K562 (cell line): ENCODE data around the gene HELLS. TPM values are rescaled to one million over a fixed set of nuclear protein-coding genes. Genes with fewer than 3 reads are reported as not detected.
"Not testable (repeated sequence)": the region's sequence is repeated elsewhere in the genome, so short reads cannot be mapped to it uniquely, and the experiment has no call there.

Experiments used
- ATAC-seq: fragments of 200-7000 bp; cut with Tn5 transposase; 3 replicates; pipeline ENCODE4 v1.9.1; 2020; ENCODE audit warnings: moderate library complexity
- BruUV-seq: library from RNA; stranded (reverse); fragments of 400-500 nt; replicated peaks from 2 replicates; lab custom pipeline; 2021; lab: Mats Ljungman, UMichigan
- CTCF ChIA-PET: fragments of 300-600 bp; formaldehyde crosslinking; extraction: SDS; loops from one replicate; lab custom pipeline; 2021; ENCODE audit warnings: low intra/inter-chr PET ratio; lab: Yijun Ruan, JAX
- POLR2A ChIA-PET: fragments of 300-600, 350-650 bp; sonication (Branson Sonifier 250); formaldehyde crosslinking; extraction: SDS; loops from one replicate; lab custom pipeline; 2021; ENCODE audit warnings: antibody characterized with exemption, inconsistent platforms; lab: Yijun Ruan, JAX
- DNase-seq, 4 experiments: peaks; one replicate each; pipeline versions ENCODE4 v3.0.0 to v3.0.0-alpha.2; 2011 to 2018; ENCODE audit warnings: low spot score in 3 of 4, mixed read lengths in 3 of 4; ENCODE audit errors: extremely low read depth in 1 of 4
- FAIRE-seq: peaks from 2 replicates; lab custom pipeline; 2011; peaks lifted over from hg19 to GRCh38; lab: Jason Lieb, UNC
- H2AFZ ChIP-seq: 2 replicates; pipeline ENCODE4 v1.6.0; 2011; ENCODE audit warnings: low read depth, low read length, control low read depth, inconsistent platforms
- H3K27ac ChIP-seq: fragments of 200-600 bp; 3 replicates; pipeline ENCODE4 v1.8.0; 2011; ENCODE audit warnings: low read depth, mild to moderate bottlenecking, control low read depth, inconsistent platforms, low read length, moderate library complexity, mixed read lengths; ENCODE audit errors: extremely low read depth
- H3K27me3 ChIP-seq, 2 experiments: fragments of 300-600 bp in 1 of 2; 2 replicates in 1 of 2; 3 replicates in 1 of 2; pipeline versions ENCODE4 v1.6.0 to v1.8.0; 2011; ENCODE audit warnings: inconsistent platforms in 2 of 2, low read length in 2 of 2, mild to moderate bottlenecking in 1 of 2, mixed read lengths in 1 of 2, moderate library complexity in 1 of 2; ENCODE audit not compliant: control insufficient read depth in 2 of 2, insufficient read depth in 2 of 2
- H3K36me3 ChIP-seq: fragments of 300-600 bp; 3 replicates; pipeline ENCODE4 v1.8.0; 2011; ENCODE audit warnings: mild to moderate bottlenecking, low read length, inconsistent platforms; ENCODE audit not compliant: control insufficient read depth, insufficient read depth
- H3K4me1 ChIP-seq, 2 experiments: fragments of 200-600 bp in 1 of 2; replicated peaks in 1 of 2; 2 replicates in 1 of 2; 3 replicates in 1 of 2; pipeline versions ENCODE4 v1.5.1 to v1.8.0; 2011; ENCODE audit warnings: inconsistent platforms in 2 of 2, low read length in 2 of 2, mild to moderate bottlenecking in 1 of 2, mixed read lengths in 1 of 2, moderate library complexity in 1 of 2; ENCODE audit not compliant: control insufficient read depth in 2 of 2, insufficient read depth in 2 of 2
- H3K4me2 ChIP-seq: 2 replicates; pipeline ENCODE4 v1.6.1; 2011; ENCODE audit warnings: low read length, control low read depth, inconsistent platforms, mixed read lengths; ENCODE audit not compliant: insufficient read depth
- H3K4me3 ChIP-seq: fragments of 200-600 bp; sonication (generic), shearing (Covaris generic); 2 replicates; pipeline ENCODE4 v1.5.1; 2016; ENCODE audit warnings: control low read depth, inconsistent platforms
- H3K79me2 ChIP-seq: fragments of 200-600 bp; 3 replicates; pipeline ENCODE4 v1.8.0; 2011; ENCODE audit warnings: low read length, inconsistent platforms; ENCODE audit not compliant: control insufficient read depth, insufficient read depth
- H3K9ac ChIP-seq, 2 experiments: 2 replicates each; pipeline versions ENCODE4 v1.6.0 to v1.6.1; 2011; ENCODE audit warnings: low read depth in 2 of 2, low read length in 2 of 2, control low read depth in 1 of 2, inconsistent platforms in 1 of 2, mild to moderate bottlenecking in 1 of 2, mixed read lengths in 1 of 2; ENCODE audit not compliant: insufficient read depth in 1 of 2
- H3K9me1 ChIP-seq: one replicate; pipeline ENCODE4 v1.6.0; 2011; ENCODE audit warnings: inconsistent platforms, mild to moderate bottlenecking, low read length, moderate library complexity; ENCODE audit not compliant: control insufficient read depth, insufficient read depth
- H3K9me3 ChIP-seq: replicated peaks from 2 replicates; pipeline ENCODE4 v1.5.1; 2011; ENCODE audit warnings: low read depth, low read length, inconsistent platforms; ENCODE audit not compliant: control insufficient read depth, insufficient read depth
- H4K20me1 ChIP-seq: replicated peaks from 2 replicates; pipeline ENCODE4 v1.6.1; 2011; ENCODE audit warnings: low read length, inconsistent platforms, mixed read lengths; ENCODE audit not compliant: control insufficient read depth, insufficient read depth
- AFF4 ChIP-seq: sonication (generic); formaldehyde crosslinking; IDR thresholded peaks from 2 replicates; pipeline ENCODE4 v1.8.0; 2023; ENCODE audit warnings: mild to moderate bottlenecking, missing genetic modification reagents
- ARNT ChIP-seq, 2 experiments: fragments of 450-650 bp; IDR thresholded peaks; 2 replicates each; pipeline ENCODE4 v1.6.1; 2016; ENCODE audit warnings: mild to moderate bottlenecking in 1 of 2
- CBX5 ChIP-seq: IDR thresholded peaks from 2 replicates; pipeline ENCODE4 v1.6.1; 2014; ENCODE audit warnings: low read depth, borderline replicate concordance
- CC2D1A ChIP-seq: fragments of 450-650 bp; IDR thresholded peaks from 2 replicates; pipeline ENCODE4 v1.6.1; 2017; ENCODE audit warnings: mild to moderate bottlenecking
- IRF2 ChIP-seq: sonication (generic); formaldehyde crosslinking; IDR thresholded peaks from 2 replicates; pipeline ENCODE4 v1.8.1; 2022; ENCODE audit warnings: mild to moderate bottlenecking, missing genetic modification reagents
- MITF ChIP-seq: IDR thresholded peaks from 2 replicates; pipeline ENCODE4 v1.6.1; 2014; ENCODE audit warnings: antibody characterized with exemption
- MTA3 ChIP-seq: fragments of 450-650 bp; formaldehyde crosslinking; IDR thresholded peaks from 2 replicates; pipeline ENCODE4 v1.6.1; 2017; ENCODE audit warnings: mild to moderate bottlenecking, borderline replicate concordance
- U2AF2 ChIP-seq: fragments of 200-400 bp; formaldehyde crosslinking; optimal IDR thresholded peaks from 2 replicates; pipeline ENCODE3; 2017; ENCODE audit warnings: low read depth, mild to moderate bottlenecking, low read length
- WGBS: fragments of 100-300 bp; shearing (Covaris generic); methylation state at CpG from one replicate; pipeline ENCODE4 v1.1.6; 2016; ENCODE audit warnings: low coverage, mixed read lengths; ENCODE audit not compliant: insufficient coverage; ENCODE audit errors: missing lambda C conversion rate; 5-methylcytosine and 5-hydroxymethylcytosine counted together
- in situ Hi-C: fragments of 300-500 bp; cut with MboI; formaldehyde crosslinking; loops from 4 replicates; pipeline ENCODE4 v1.15.0; 2018; ENCODE audit warnings: inconsistent platforms, mixed read lengths
- intact Hi-C: fragments of 100-400 bp; cut with micrococcal nuclease; formaldehyde crosslinking; loops from 2 replicates; pipeline ENCODE4 v1.14.2; 2022
- polyA plus RNA-seq, 8 experiments: library from polyadenylated mRNA; depleted of rRNA in 4 of 8; stranded (reverse) in 5 of 8; unstranded in 3 of 8; fragments of >200 nt; fragmentation: Nextera tagmentation in 2 of 8; fragmentation: Illumina TruSeq in 1 of 8; extraction: Ambion mirVana in 2 of 8; extraction: Trizol in 1 of 8; gene quantifications; 2 replicates each; pipeline versions ENCODE4 v1.2.1 to v1.2.3, GENCODE V29; 2011 to 2014; ENCODE audit warnings: inconsistent platforms in 1 of 8, missing spikeins in 1 of 8
- total RNA-seq, 7 experiments: library from RNA; depleted of rRNA in 6 of 7; stranded (reverse); fragments of >200 nt in 6 of 7; fragmentation: Illumina TruSeq in 2 of 7; extraction: Trizol in 2 of 7; gene quantifications; 2 replicates each; pipeline versions ENCODE4 v1.2.1 to v1.2.3, GENCODE V29; 2011 to 2021; ENCODE audit warnings: low replicate concordance in 1 of 7
- TF ChIP-seq, protein P1 (sequence below): sonication (generic); formaldehyde crosslinking; IDR thresholded peaks from 2 replicates; pipeline ENCODE4 v1.9.0; 2022; ENCODE audit warnings: mild to moderate bottlenecking, missing genetic modification reagents

Gene HELLS
- total and polyA plus RNA-seq, 9 of the 15 experiments (the other 6 are each of a cell fraction or from before 2014, with no cell fraction given) = 8.8 to 52.1 (median 24.7) TPM

GRCh38 chr10:94632954-94633353 lies 87.4 kb downstream of the HELLS start (continued):
- no peak for TF ChIP-seq CC2D1A
- no peak for TF ChIP-seq CBX5
- no peak for TF ChIP-seq ARNT (IDR thresholded peaks at IDR 0.05)
- no peak for TF ChIP-seq MTA3

DNA sequence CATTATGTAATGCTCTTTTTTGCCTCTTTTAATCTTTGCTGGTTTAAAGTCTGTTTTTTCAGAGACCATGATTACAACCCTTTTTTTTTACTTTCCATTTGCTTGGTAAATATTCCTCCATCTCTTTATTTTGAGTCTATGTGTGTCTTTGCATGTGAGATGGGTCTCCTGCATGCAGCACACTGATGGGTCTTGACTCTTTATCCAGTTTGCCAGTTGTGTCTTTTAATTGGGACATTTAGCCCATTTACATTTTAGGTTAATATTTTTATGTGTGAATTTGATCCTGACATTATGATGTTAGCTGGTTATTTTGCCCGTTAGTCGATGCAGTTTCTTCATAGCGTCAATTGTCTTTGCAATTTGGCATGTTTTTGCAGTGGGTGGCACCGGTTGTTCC lies 92.5 kb downstream of the HELLS start:
- H3K4me3 ChIP-seq, H3K9ac ChIP-seq, H3K4me1 ChIP-seq, H3K36me3 ChIP-seq, H4K20me1 ChIP-seq, H3K27me3 ChIP-seq, CTCF ChIA-PET, H3K79me2 ChIP-seq, in situ Hi-C loops, H3K27ac ChIP-seq, H3K9me3 ChIP-seq, BruUV-seq, H3K9me1 ChIP-seq, FAIRE-seq, DNase-seq, ATAC-seq, H2AFZ ChIP-seq, intact Hi-C loops, H3K4me2 ChIP-seq: not testable (repeated sequence)
- POLR2A ChIA-PET = interaction anchor here (0.7 kb wide), 1 partner anchor 11 kb away, joined by 3 read pairs; no protein-coding TSS in a partner anchor
- 0% methylated on average over 4 of the region's 4 CpGs for WGBS

- ChIA-PET CTCF (no interaction called here), POLR2A (no interaction called here)
- H3K9ac ChIP-seq = no peak overlapping the region
- 3% methylated on average over 7 of the region's 8 CpGs for WGBS
- DNase-seq (no peak), ATAC-seq (no peak), FAIRE-seq (no peak)
- H2AFZ ChIP-seq = no peak overlapping the region
- in situ Hi-C loops (no loop called here), intact Hi-C loops (no loop called here)
- H3K79me2 ChIP-seq = no peaks in the 10 kb centered on the region
- no TSS peak for BruUV-seq
- no peaks in the 10 kb centered on the region for H3K4me1 ChIP-seq
- H3K27me3 ChIP-seq = no peaks in the 10 kb centered on the region
- H3K4me3 ChIP-seq = no peak overlapping the region
- H3K36me3 ChIP-seq = no peaks in the 10 kb centered on the region
- TF ChIP-seq MITF (no peak), U2AF2 (no peak), IRF2 (CRISPR knock-in tag) (no peak), AFF4 (CRISPR knock-in tag) (no peak)
- TF ChIP-seq, protein P1, sequence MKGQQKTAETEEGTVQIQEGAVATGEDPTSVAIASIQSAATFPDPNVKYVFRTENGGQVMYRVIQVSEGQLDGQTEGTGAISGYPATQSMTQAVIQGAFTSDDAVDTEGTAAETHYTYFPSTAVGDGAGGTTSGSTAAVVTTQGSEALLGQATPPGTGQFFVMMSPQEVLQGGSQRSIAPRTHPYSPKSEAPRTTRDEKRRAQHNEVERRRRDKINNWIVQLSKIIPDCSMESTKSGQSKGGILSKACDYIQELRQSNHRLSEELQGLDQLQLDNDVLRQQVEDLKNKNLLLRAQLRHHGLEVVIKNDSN = no peak
- no peaks in the 10 kb centered on the region for H3K9me1 ChIP-seq
- no peak overlapping the region for H3K4me2 ChIP-seq
- H4K20me1 ChIP-seq = no peaks in the 10 kb centered on the region
- no peak overlapping the region for H3K27ac ChIP-seq
- no peaks in the 10 kb centered on the region for H3K9me3 ChIP-seq
Measured at GRCh38 chr10:94639902-94640301, 94.3 kb downstream of the HELLS start.
